A673 (cell line): Measurements from ENCODE around the gene FAM210A.

Experiments used
- CTCF ChIP-seq: fragments of 300-800, 200-600 bp; sonication (generic); conservative IDR thresholded peaks from 2 replicates; pipeline ENCODE4 v1.5.1; 2017; ENCODE audit warnings: low read depth, mild to moderate bottlenecking, antibody characterized with exemption, low read length, moderate library complexity, mixed read lengths
- EZH2 ChIP-seq: fragments of 200-600 bp; sonication (generic); IDR thresholded peaks from 2 replicates; pipeline ENCODE4 v1.6.1; 2017; ENCODE audit warnings: borderline replicate concordance, low read depth, mild to moderate bottlenecking, mixed read lengths, antibody characterized with exemption, low read length; ENCODE audit not compliant: poor library complexity, severe bottlenecking

DNA sequence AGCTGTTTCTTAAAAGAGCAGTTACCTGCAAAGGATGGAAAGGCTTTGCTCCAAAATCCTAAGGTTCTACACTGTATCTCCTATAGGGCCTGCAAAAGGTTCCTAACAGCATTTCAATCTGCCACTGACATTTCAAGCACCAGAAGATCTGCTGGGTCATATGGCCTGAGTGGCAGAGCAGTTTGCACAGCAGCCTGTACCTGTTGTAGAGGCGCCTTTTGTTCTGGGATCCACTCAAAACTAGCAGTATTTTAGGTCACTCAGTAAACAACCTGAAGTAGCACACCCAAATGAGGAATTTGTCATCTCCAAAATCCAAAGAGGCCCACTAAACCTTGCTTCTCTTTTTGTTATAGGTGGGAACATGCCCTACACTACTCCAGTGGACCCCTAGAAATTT lies 6.2 kb downstream of the FAM210A start:
- TF ChIP-seq CTCF (no peak), EZH2 (no peak)
